ENCODE results near the gene PRPS1L1.

- TF ChIP-seq POLR2A (IDR thresholded peaks at IDR 0.05) (no peak), CTCF (IDR thresholded peaks at IDR 0.05) (no peak)
Observed at GRCh38 chr7:18036783-18037182, 9.1 kb upstream of the PRPS1L1 start.
